Measurements from ENCODE around the gene FBXL3.

GRCh38 chr13:76994281-76994680, 32.7 kb downstream of the FBXL3 start:
- TF ChIP-seq ZNF324 (tag by site-specific recombination; IDR thresholded peaks at IDR 0.05), result no peak
- TF ChIP-seq ZNF155 (tag by site-specific recombination; IDR thresholded peaks at IDR 0.05), result no peak
- no peak for TF ChIP-seq ZNF24 (tag by site-specific recombination; IDR thresholded peaks at IDR 0.05)
- no peak for TF ChIP-seq GLIS2 (tag by site-specific recombination; IDR thresholded peaks at IDR 0.05)
- TF ChIP-seq ZSCAN4 (tag by site-specific recombination; IDR thresholded peaks at IDR 0.05), result no peak
- no peak for TF ChIP-seq ZNF776 (tag by site-specific recombination; IDR thresholded peaks at IDR 0.05; ENCODE audit: borderline replicate concordance)
- no peak for TF ChIP-seq ZBTB21 (tag by site-specific recombination; IDR thresholded peaks at IDR 0.05)

Measured in HEK293 (cell line).